Calu3 (cell line): ENCODE measurements around the gene ZNF407. TPM values are rescaled to one million over a fixed set of nuclear protein-coding genes. Genes with fewer than 3 reads are reported as not detected.
A peak's percentile ranks its signal among the peaks of the same experiment; 100 is the strongest.

ENCODE experiments used
- BruUV-seq: library from RNA; stranded (reverse); fragments of 400-500 nt; replicated peaks from 2 replicates; lab custom pipeline; 2021; lab: Mats Ljungman, UMichigan
- CTCF ChIA-PET: fragments of 300-600 bp; sonication (Branson Sonifier 250); formaldehyde crosslinking; loops from one replicate; lab custom pipeline; 2022; ENCODE audit warnings: antibody characterized with exemption; lab: Charles Lee
- DNase-seq: peaks from one replicate; pipeline ENCODE4 v3.0.0; 2022
- H3K27ac Mint-ChIP-seq: one replicate; pipeline ENCODE4 v1.8.0; 2022; ENCODE audit warnings: mixed read lengths; ENCODE audit not compliant: unreplicated experiment
- H3K27me3 Mint-ChIP-seq: one replicate; pipeline ENCODE4 v1.8.0; 2022; ENCODE audit warnings: mixed read lengths; ENCODE audit not compliant: unreplicated experiment
- H3K36me3 Mint-ChIP-seq: one replicate; pipeline ENCODE4 v1.8.0; 2022; ENCODE audit warnings: mild to moderate bottlenecking, moderate library complexity, mixed read lengths; ENCODE audit not compliant: insufficient read depth, unreplicated experiment
- H3K4me1 Mint-ChIP-seq: one replicate; pipeline ENCODE4 v1.8.0; 2022; ENCODE audit warnings: mild to moderate bottlenecking, low read depth, mixed read lengths; ENCODE audit not compliant: unreplicated experiment
- H3K4me3 Mint-ChIP-seq: one replicate; pipeline ENCODE4 v1.8.0; 2022; ENCODE audit warnings: mild to moderate bottlenecking, low read depth, moderate library complexity, mixed read lengths; ENCODE audit not compliant: unreplicated experiment
- H3K9me3 Mint-ChIP-seq: one replicate; pipeline ENCODE4 v1.8.0; 2022; ENCODE audit warnings: low read depth, mixed read lengths; ENCODE audit not compliant: unreplicated experiment
- CTCF ChIP-seq: fragments of 200-600 bp; IDR thresholded peaks from one replicate; pipeline ENCODE4 v1.8.0; 2022; ENCODE audit warnings: antibody characterized with exemption; ENCODE audit not compliant: unreplicated experiment
- intact Hi-C: fragments of 100-400 bp; cut with micrococcal nuclease; formaldehyde crosslinking; loops from one replicate; pipeline ENCODE4 v1.10.0; 2022; ENCODE audit not compliant: unreplicated experiment
- total RNA-seq: library from RNA; stranded (reverse); gene quantifications from 2 replicates; pipeline ENCODE4 v1.2.3, GENCODE V29; 2022

Gene ZNF407
- total RNA-seq, 1 experiment from 2014 or later, result 17.4 TPM

GRCh38 chr18:74745633-74746403, 148.1 kb downstream of the ZNF407 start:
- TF ChIP-seq CTCF, result no peak
- no peaks in the 10 kb centered on the region for H3K27me3 Mint-ChIP-seq
- DNase-seq, result peak; percentile 44
- no peak overlapping the region for H3K27ac Mint-ChIP-seq
- H3K36me3 Mint-ChIP-seq, result no peaks in the 10 kb centered on the region
- intact Hi-C loops, result no loop called here
- H3K9me3 Mint-ChIP-seq, result no peaks in the 10 kb centered on the region
- BruUV-seq, result no TSS peak
- peaks cover 11% of the 10 kb centered on the region for H3K4me1 Mint-ChIP-seq
- CTCF ChIA-PET, result interaction anchor here (0.7 kb wide), 1 partner anchor 60 kb away, joined by 3 read pairs; no protein-coding TSS in a partner anchor
- no peak overlapping the region for H3K4me3 Mint-ChIP-seq

DNA sequence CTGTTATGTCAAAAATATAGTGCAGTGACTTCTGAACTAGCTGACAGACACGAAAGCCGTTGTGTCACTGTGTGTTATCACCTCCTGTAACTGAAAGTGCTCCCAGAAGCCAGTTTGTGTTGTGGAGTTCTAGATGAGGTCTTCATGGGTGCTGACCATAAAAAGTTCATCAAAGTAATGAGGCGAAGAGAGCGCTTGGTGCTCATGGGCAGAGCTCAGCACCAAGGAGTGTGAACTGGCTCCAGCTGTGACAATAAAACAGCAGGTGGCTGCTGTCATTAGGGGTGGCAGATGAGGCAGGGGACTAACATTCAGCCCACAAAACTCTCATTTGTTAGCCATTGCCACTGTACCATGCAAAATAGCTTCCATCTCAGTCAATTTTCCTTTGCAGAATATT, 151.1 kb downstream of the ZNF407 start:
- Mint-ChIP-seq H3K36me3 (no peaks in the 10 kb centered on the region), H3K27me3 (no peaks in the 10 kb centered on the region), H3K9me3 (no peaks in the 10 kb centered on the region), H3K4me1 (peaks cover 11% of the 10 kb centered on the region), H3K27ac (no peak overlapping the region), H3K4me3 (no peak overlapping the region)
- intact Hi-C loops, result no loop called here
- DNase-seq, result no peak
- no peak for TF ChIP-seq CTCF
- CTCF ChIA-PET, result no interaction called here
- no TSS peak for BruUV-seq

- Mint-ChIP-seq H3K4me3 (no peak overlapping the region), H3K27me3 (no peaks in the 10 kb centered on the region), H3K36me3 (no peaks in the 10 kb centered on the region), H3K4me1 (no peaks in the 10 kb centered on the region), H3K27ac (no peak overlapping the region), H3K9me3 (no peaks in the 10 kb centered on the region)
- DNase-seq, result no peak
- intact Hi-C loops, result no loop called here
- TF ChIP-seq CTCF, result no peak
- CTCF ChIA-PET, result interaction anchor here (0.6 kb wide), 1 partner anchor 810 kb away, joined by 3 read pairs; no protein-coding TSS in a partner anchor
- no TSS peak for BruUV-seq
Observed at GRCh38 chr18:74758995-74759394, 161.3 kb downstream of the ZNF407 start.

- Mint-ChIP-seq H3K4me3 (no peak overlapping the region), H3K27me3 (no peaks in the 10 kb centered on the region), H3K27ac (no peak overlapping the region), H3K9me3 (no peaks in the 10 kb centered on the region), H3K4me1 (no peaks in the 10 kb centered on the region), H3K36me3 (no peaks in the 10 kb centered on the region)
- no TSS peak for BruUV-seq
- no peak for DNase-seq
- no peak for TF ChIP-seq CTCF
- CTCF ChIA-PET, result interaction anchor here (0.6 kb wide), 1 partner anchor 22 kb away, joined by 10 read pairs; no protein-coding TSS in a partner anchor
- intact Hi-C loops, result no loop called here
Observed at GRCh38 chr18:74760026-74760425, 162.4 kb downstream of the ZNF407 start.
